Testis (tissue), 3 donors: Measurements from ENCODE around the gene SEMA3F. TPM values are rescaled to one million over a fixed set of nuclear protein-coding genes. Genes with fewer than 3 reads are reported as not detected.

ENCODE experiments used
- DNase-seq: peaks from one replicate; pipeline ENCODE4 v3.0.0-alpha.2; 2019
- H3K27ac ChIP-seq, 2 donors: fragments of 200-600 bp; sonication (generic); one replicate each; pipeline ENCODE4 v1.5.1; 2019
- H3K27me3 ChIP-seq: fragments of 200-600 bp; sonication (generic); one replicate; pipeline ENCODE4 v1.5.1; 2019
- H3K36me3 ChIP-seq: fragments of 200-600 bp; sonication (generic); one replicate; pipeline ENCODE4 v1.5.1; 2017; ENCODE audit warnings: low read depth; ENCODE audit errors: missing control alignments
- H3K4me1 ChIP-seq: fragments of 200-600 bp; sonication (generic); one replicate; pipeline ENCODE4 v1.5.1; 2019
- H3K4me3 ChIP-seq, 2 donors: fragments of 200-600 bp; sonication (generic); one replicate each; pipeline ENCODE4 v1.5.1; 2017 to 2019
- H3K9me3 ChIP-seq: fragments of 200-600 bp; sonication (generic); one replicate; pipeline ENCODE4 v1.5.1; 2017
- POLR2A ChIP-seq: fragments of 450-650 bp; IDR thresholded peaks from one replicate; pipeline ENCODE4 v1.6.1; 2017; ENCODE audit warnings: antibody characterized with exemption, mild to moderate bottlenecking, moderate library complexity
- WGBS, 2 donors: methylation state at CpG; one replicate each; pipeline ENCODE4 v1.1.5; 2018; 5-methylcytosine and 5-hydroxymethylcytosine counted together
- intact Hi-C: fragments of 100-400 bp; cut with DNase I; formaldehyde crosslinking; loops from one replicate; pipeline ENCODE4 v1.15.1; 2023; ENCODE audit warnings: low total_unique reads
- polyA plus RNA-seq: library from polyadenylated mRNA; stranded (reverse); fragments of 350-450 nt; fragmentation: Illumina TruSeq; extraction: RNeasy Lipid Tissue Mini Kit (QIAGEN cat#74804); gene quantifications from one replicate; pipeline ENCODE4 v1.2.3, GENCODE V29; 2014; ENCODE audit warnings: low read depth, low replicate concordance; ENCODE audit not compliant: insufficient read depth
- total RNA-seq, 2 donors: library from RNA; depleted of rRNA; stranded (reverse); fragments of >200 nt; gene quantifications; one replicate each; pipeline ENCODE4 v1.2.3, GENCODE V29; 2016
- TF ChIP-seq, protein P1 (sequence below), 3 experiments: fragments of 450-650 bp in 2 of 3; fragments of 200-600 bp in 1 of 3; sonication (generic) in 1 of 3; IDR thresholded peaks; one replicate each; pipeline ENCODE4 v1.5.1; 2016 to 2019; ENCODE audit warnings: antibody characterized with exemption in 3 of 3, mild to moderate bottlenecking in 2 of 3, moderate library complexity in 1 of 3

The SEMA3F gene
- total and polyA plus RNA-seq, 3 donors from 2014 or later, result 6.9 to 8.3 (median 7.5) TPM

GRCh38 chr3:50154476-50154839 lies 666 bp upstream of the SEMA3F start:
- TF ChIP-seq, protein P1, sequence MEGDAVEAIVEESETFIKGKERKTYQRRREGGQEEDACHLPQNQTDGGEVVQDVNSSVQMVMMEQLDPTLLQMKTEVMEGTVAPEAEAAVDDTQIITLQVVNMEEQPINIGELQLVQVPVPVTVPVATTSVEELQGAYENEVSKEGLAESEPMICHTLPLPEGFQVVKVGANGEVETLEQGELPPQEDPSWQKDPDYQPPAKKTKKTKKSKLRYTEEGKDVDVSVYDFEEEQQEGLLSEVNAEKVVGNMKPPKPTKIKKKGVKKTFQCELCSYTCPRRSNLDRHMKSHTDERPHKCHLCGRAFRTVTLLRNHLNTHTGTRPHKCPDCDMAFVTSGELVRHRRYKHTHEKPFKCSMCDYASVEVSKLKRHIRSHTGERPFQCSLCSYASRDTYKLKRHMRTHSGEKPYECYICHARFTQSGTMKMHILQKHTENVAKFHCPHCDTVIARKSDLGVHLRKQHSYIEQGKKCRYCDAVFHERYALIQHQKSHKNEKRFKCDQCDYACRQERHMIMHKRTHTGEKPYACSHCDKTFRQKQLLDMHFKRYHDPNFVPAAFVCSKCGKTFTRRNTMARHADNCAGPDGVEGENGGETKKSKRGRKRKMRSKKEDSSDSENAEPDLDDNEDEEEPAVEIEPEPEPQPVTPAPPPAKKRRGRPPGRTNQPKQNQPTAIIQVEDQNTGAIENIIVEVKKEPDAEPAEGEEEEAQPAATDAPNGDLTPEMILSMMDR (IDR thresholded peaks at IDR 0.05), result no peak
- TF ChIP-seq POLR2A, result no peak
- H3K9me3 ChIP-seq, result no peaks in the 10 kb centered on the region
- H3K36me3 ChIP-seq, result no peaks in the 10 kb centered on the region
- 8% methylated on average over 21 of the region's 34 CpGs; no CpG with 5 or more reads in 1 of the 2 donors for WGBS, 2 donors
- peaks cover 12% of the 10 kb centered on the region for H3K4me1 ChIP-seq
- DNase-seq, result no peak
- intact Hi-C loops, result no loop called here
- no peak overlapping the region for H3K27ac ChIP-seq
- H3K4me3 ChIP-seq, result peak overlapping the region; percentile 35 to 50
- no peaks in the 10 kb centered on the region for H3K27me3 ChIP-seq

DNA sequence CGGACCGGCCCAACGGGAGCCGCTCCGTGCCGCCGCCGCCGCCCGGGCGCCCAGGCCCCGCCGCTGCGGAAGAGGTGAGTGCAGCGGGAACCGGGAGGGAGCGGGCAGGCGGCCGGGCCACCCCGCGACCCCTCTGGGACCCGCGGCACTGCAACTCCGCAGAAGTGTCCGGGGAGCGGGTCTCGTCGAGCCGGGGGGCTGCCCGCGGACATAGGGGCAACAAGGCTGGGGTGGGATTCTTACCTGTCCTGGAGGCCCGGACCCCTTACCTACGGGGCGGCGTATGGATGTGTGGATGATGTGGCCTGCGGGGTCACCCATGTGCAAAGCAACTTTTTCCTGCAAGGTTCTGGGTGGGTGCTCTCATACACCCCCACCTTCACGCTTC lies 361 bp downstream of the SEMA3F start:
- DNase-seq, result no peak
- no peak overlapping the region for H3K27ac ChIP-seq
- H3K4me1 ChIP-seq, result peaks cover 20% of the 10 kb centered on the region
- WGBS, 2 donors, result 6 to 29% methylated on average over 1 to 37 of the region's 37 CpGs
- H3K4me3 ChIP-seq, result peak overlapping the region; percentile 34 to 50
- no peaks in the 10 kb centered on the region for H3K27me3 ChIP-seq
- intact Hi-C loops, result no loop called here
- no peaks in the 10 kb centered on the region for H3K36me3 ChIP-seq
- H3K9me3 ChIP-seq, result no peaks in the 10 kb centered on the region
- TF ChIP-seq POLR2A, result no peak
- TF ChIP-seq, protein P1 (IDR thresholded peaks at IDR 0.05), result no peak

DNA sequence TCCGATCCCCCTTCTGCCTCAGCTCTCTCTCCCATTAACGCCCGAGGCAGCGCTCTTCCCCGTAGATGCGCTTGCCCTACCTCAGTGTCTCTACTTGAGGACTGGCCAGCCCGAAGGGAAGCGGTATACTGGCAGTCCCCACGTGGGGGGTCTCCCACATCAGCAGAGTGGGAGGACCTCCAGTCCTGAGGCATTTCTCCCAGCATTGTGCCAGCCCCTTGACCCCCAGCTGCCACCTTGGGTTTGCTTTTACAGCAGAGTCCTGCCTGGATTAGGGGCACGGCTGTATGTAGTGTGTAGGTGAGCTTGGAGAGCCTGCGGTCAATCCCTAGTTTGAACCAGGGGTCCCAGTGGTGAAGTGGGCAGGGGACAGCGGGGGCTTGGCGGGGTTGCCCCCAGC lies 767 bp downstream of the SEMA3F start:
- intact Hi-C loops, result no loop called here
- no peaks in the 10 kb centered on the region for H3K9me3 ChIP-seq
- H3K27me3 ChIP-seq, result no peaks in the 10 kb centered on the region
- 39 to 44% methylated on average over 13 of the region's 13 CpGs for WGBS, 2 donors
- peak overlapping the region in 1 of 2 donors; percentile 34 for H3K4me3 ChIP-seq
- no peak for TF ChIP-seq POLR2A
- TF ChIP-seq, protein P1 (IDR thresholded peaks at IDR 0.05), result no peak
- H3K27ac ChIP-seq, result no peak overlapping the region
- H3K4me1 ChIP-seq, result peaks cover 24% of the 10 kb centered on the region
- DNase-seq, result no peak
- no peaks in the 10 kb centered on the region for H3K36me3 ChIP-seq

- Histone ChIP-seq H3K4me1 (peaks cover 30% of the 10 kb centered on the region), H3K9me3 (no peaks in the 10 kb centered on the region), H3K36me3 (no peaks in the 10 kb centered on the region), H3K4me3 (no peak overlapping the region), H3K27me3 (no peaks in the 10 kb centered on the region), H3K27ac (no peak overlapping the region)
- DNase-seq, result no peak
- TF ChIP-seq POLR2A, result no peak
- TF ChIP-seq, protein P1 (IDR thresholded peaks at IDR 0.05), result no peak
- 39 to 45% methylated on average over 15 to 20 of the region's 20 CpGs for WGBS, 2 donors
- intact Hi-C loops, result no loop called here
Measured at GRCh38 chr3:50156549-50157493, 1.7 kb downstream of the SEMA3F start.
